GM19193 (cell line): ENCODE data around the gene SRPK1.

Source experiments
- POLR2A ChIP-seq: IDR thresholded peaks from 4 replicates; pipeline ENCODE4 v1.6.1; 2011; ENCODE audit not compliant: insufficient read depth, insufficient read length; ENCODE audit errors: extremely low read depth

Gene SRPK1

DNA sequence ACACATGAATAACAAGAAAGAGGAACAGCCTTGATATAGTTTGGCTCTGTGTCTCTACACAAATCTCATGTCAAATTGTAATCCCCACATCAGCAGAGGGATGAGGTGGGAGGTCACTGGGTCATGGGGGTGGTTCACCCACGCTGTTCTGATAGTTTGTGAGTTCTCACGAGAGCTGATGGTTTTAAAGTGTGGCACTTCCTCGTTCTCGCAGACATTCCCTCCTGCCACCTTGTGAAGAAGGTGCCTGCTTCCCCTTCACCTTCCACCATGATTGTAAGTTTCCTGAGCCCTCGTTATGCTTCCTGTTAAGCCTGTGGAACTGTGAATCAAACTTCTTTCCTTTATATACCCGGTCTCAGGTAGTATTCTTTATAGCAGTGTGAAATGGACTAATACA lies 13.1 kb downstream of the SRPK1 start:
- no peak for TF ChIP-seq POLR2A

GRCh38 chr6:35906499-35906846 lies 14.4 kb downstream of the SRPK1 start:
- TF ChIP-seq POLR2A, result no peak

DNA sequence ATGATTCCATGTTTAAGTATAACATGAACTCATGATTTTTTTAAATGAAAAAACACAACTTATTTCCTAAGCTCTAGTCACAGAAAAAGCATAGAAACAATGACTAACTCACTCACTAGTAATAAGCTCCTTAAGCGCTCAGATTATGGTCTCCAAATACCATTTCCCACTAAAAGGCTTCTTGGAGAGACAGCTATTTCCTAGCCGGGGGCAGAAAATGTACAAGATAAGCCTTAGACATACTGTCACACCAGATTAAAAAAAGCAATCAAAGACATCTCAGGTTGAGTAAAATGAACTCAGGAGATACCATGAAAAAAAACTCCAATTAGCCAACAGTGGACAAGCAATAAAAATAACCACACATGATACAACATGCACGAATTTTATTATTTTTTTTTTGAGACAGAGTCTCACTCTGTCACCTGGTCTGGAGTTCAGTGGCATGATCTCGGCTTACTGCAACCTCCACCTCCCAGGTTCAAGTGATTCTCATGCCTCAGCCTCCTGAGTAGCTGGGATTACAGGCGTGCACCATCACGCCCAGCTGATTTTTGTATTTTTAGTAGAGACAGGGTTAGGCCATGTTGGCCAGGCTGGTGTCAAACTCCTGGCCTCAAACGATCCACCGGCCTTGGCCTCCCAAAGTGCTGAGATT lies 14.9 kb downstream of the SRPK1 start:
- TF ChIP-seq POLR2A, result no peak

DNA sequence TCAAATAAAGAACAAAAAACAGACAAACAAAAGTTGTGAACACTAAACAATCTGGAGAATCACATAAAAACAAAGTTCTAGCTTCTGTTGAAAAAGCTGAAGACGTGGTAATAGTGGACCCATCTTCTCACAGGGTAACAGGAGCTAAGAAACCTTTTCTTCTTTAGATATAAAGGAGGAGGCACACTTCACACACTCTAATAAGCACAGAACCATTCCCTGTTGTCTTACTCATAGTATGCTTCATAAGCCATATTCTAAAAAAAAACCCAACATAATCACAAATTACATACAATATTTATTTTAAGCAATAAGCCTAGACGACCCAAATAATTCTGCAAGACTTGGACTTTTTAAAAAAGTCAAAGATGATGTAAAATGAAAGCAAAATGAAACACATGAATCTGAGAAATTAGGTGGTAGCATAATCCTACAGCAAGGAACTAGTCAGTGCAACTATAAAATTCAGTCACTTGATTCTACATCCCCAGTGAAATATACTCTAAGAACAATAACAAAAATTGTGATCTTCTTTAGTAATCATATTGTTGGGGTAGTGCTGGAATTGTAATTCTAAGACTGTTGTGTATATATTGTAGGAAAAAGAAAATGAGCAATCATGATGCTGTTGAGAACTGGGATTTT lies 15.6 kb downstream of the SRPK1 start:
- no peak for TF ChIP-seq POLR2A

DNA sequence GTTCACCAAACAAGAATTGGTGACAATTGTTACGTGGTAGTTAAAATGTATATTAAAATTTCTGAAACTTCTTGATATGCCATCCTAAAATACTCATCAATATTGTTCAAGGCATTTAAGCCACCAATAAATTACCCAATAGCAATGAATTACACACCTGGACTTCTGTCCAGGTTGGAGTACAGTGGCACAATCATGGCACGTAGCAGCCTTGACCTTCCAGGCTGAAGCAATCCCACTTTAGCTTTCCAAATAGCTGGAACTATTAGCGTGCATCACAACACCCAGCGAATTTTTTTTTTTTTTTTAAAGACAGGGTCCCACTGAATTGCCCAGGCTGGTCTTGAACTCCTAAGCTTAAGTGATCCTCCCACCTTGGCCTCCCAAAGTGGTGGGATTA lies 17.2 kb downstream of the SRPK1 start:
- TF ChIP-seq POLR2A, result no peak

- TF ChIP-seq POLR2A, result no peak
Observed at GRCh38 chr6:35900448-35900847, 20.4 kb downstream of the SRPK1 start.

- no peak for TF ChIP-seq POLR2A
Observed at GRCh38 chr6:35898003-35898402, 22.9 kb downstream of the SRPK1 start.

- TF ChIP-seq POLR2A, result no peak
Observed at GRCh38 chr6:35897486-35897885, 23.4 kb downstream of the SRPK1 start.

DNA sequence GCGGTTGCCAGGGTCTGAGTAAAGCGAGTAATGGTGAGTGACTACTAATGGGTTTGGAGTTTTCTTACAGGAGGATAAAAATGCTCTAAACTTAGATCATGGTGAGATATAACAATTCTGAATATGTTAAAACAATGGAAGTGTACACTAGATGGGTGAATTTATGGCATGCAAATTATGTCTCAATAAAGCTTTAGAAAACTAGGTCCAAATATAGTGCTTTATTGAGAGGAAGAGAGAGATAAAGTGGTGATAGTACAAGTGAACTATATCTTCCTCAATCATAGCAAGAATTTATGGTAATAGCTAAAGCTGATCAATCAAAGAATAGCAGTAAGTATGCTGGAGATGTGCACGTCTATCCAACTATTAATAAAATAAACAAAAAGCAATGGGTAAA lies 23.9 kb downstream of the SRPK1 start:
- no peak for TF ChIP-seq POLR2A

GRCh38 chr6:35896228-35896627 lies 24.7 kb downstream of the SRPK1 start:
- no peak for TF ChIP-seq POLR2A

- TF ChIP-seq POLR2A, result no peak
Observed at GRCh38 chr6:35895560-35895959, 25.3 kb downstream of the SRPK1 start.

DNA sequence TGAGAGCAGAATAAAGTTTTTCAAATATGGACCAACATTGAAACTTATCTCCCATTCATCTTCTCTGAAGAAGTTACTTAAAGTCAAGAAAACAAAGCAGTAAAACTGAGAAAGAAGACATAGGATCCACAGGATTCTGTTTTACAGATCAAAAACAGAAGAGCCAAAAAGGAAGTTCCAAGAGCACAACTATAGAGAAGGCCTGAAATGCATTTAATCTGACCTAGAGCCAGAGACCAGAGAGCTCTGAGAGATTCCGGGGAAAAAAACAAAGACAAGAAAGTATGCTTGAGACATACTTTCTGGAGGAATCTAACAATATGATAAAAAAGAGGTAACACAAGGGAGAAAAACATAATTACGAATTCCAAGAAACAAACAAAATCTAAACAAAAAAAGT lies 26.1 kb downstream of the SRPK1 start:
- TF ChIP-seq POLR2A, result no peak

DNA sequence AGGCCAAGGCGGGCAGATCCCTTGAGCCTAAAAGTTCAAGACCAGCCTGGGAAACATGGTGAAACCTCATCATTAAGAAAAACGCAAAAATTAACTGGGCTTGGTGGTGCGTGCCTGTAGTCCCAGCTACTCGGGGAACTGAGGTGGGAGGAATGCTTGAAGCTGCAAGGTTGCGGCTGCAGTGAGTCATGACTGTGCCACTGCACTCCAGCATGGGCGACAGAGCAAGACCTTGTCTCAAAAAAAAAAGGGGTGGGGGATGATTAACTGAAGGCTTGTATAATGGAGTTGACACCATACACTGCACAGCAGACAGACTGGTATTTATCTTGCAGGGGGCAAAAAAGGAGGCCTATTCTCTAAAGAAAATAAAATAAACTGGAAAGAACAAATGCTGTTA lies 27.7 kb downstream of the SRPK1 start:
- TF ChIP-seq POLR2A, result no peak

DNA sequence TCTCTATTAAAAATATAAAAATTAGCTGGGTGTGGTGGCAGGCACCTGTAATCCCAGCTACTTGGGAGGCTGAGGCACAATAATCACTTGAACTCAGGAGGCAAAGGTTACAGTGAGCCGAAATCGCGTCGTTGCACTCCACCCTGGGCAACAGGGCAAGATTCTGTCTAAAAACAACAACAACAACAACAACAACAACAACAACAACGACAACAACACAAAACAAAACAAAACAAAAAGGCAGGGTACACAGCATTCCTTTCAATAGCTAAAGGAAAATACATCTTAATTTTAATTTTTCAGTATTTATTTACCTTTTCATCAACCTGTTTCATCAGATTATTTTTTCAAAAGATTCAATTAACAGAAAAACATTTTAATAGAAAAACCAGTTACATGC lies 28.4 kb downstream of the SRPK1 start:
- TF ChIP-seq POLR2A, result no peak

GRCh38 chr6:35879151-35879550 lies 41.7 kb downstream of the SRPK1 start:
- no peak for TF ChIP-seq POLR2A

GRCh38 chr6:35876902-35877301 lies 44.0 kb downstream of the SRPK1 start:
- TF ChIP-seq POLR2A, result no peak

GRCh38 chr6:35874730-35875129 lies 46.2 kb downstream of the SRPK1 start:
- no peak for TF ChIP-seq POLR2A

DNA sequence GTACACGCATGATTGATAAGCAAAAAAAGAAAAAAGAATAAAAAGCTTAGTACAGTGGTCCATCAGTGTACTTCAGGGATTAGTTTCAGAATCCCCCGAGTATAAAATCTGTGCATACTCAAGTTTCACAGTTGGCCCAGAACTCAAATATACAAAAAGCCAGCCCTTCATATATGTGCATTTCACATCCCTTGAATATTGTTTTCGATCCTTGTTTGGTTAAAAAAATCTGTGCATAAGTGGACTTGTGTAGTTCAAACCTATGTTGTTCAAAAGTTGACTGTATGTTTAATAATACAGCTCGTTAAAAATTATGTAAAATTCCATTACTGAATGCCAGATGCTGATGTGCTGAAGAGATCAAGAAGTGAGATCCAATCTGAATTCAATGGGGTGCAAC lies 61.5 kb downstream of the SRPK1 start:
- no peak for TF ChIP-seq POLR2A

GRCh38 chr6:35857853-35858252 lies 63.0 kb downstream of the SRPK1 start:
- TF ChIP-seq POLR2A, result no peak
